NCI-H82 (cell line): ENCODE measurements around the gene RIBC2.

Experiments used
- DNase-seq: peaks from one replicate; lab custom pipeline; 2025; lab: John Stamatoyannopoulos, UW

RIBC2 gene

DNA sequence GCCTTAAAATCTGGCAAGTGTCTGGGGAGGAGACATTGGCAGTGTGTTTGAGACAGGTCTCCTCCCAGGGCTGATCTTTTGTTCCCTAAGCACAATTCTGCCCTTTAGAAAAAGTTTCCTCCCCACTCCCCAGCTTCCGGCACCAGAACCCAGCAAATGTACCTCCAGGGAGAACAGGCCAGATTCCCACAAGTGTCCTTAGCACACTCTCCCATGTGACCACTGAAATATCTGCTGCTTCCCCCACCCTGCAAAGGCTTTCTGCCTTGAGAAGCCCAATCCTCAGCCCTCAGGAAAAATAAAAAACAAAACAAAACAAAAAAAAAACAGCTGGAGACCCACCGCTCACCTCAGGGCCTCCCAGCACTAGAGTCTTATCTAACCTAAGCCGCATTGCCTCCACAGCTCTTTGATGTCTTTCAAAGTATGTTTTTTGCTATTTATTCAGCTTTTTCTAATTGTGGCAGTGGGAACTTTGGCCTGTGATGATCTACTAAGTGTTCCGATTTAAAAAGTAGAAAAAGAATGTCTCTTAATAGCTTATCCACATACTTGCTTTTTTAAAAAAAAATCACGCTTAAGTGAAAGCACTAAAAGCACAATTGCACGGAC is 60.2 kb downstream of the RIBC2 start:
- no peak for DNase-seq

DNA sequence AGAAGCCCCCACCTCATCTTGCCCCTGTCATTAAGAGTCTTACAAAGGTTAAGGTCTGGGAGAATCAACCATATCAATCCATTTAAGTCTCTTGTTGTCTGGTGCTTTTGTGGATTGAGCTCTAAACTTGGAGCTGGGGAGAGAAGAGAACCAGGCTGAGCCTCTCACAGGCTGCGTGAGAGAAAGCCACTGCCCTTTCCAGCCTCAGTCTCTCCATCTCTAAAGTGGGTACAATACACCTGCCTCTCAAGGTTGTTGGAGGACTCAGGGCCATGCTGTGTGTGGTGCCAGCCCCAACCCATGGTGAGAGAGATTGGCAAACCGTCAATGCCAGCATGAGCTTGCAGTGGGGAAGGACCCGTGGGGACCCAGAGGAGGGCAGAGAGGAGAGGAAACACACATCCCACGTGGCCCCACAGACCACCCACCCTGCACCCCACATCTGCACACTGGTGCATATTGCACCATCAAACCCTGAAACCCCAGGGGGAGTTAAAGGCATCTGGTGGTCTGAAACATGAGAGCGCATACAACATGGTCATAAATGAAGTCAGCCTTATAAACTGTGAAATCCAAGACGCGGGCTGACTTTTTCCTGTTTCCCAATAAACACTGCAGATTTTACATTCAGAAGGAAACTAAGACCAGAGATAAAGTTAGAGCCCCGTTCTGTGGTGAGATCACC is 61.7 kb downstream of the RIBC2 start:
- no peak for DNase-seq

DNA sequence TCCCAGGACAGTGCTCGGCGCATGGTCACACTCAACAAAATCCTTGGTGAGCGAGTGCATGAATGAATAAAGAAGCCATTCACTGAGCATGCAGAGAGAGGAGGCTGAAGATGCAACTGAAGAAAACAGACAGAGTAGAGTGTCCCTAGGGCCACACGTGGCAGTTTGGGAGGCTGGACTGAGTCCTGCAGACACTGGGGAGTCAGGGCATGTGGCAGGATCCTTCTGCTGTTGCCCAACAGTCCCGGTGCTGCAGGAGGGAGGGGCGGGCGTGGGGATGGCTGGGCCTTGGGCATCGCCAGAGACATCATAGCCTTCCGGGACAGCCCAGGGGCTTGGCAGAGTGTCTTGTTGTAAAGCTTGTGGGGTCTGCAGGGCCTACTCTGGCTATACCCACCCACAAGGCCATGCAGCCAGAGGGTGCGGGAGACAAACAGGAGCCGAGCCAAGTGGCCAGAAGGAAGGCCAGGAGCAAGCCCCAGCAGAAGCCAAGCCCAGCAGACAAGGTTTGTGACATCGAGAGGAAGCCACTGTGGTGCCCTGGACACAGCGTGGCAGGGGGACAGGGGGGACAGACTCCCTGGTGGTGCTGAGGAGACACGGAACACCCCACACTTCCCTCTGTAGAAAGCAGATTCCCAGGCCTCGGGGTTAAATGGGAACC is 62.5 kb downstream of the RIBC2 start:
- DNase-seq: no peak

DNA sequence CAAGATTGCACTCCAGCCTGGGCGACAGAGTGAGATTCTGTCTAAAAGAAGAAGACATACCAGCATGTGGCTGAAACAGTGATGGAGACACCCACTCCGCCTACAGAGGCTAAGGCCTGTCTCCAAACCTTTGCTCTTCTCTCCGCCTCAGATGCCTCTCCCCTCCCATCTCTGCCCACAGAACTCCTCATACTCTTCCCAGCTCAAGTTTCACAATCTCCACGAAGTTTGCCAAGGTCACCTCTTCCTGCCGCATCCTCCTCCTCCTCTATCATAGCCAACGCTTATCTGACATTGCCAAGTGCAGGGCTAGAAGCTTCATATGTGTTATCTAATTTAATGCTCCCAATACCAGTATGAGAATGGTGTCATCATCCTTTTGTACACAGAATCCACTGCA is 63.3 kb downstream of the RIBC2 start:
- no peak for DNase-seq

DNA sequence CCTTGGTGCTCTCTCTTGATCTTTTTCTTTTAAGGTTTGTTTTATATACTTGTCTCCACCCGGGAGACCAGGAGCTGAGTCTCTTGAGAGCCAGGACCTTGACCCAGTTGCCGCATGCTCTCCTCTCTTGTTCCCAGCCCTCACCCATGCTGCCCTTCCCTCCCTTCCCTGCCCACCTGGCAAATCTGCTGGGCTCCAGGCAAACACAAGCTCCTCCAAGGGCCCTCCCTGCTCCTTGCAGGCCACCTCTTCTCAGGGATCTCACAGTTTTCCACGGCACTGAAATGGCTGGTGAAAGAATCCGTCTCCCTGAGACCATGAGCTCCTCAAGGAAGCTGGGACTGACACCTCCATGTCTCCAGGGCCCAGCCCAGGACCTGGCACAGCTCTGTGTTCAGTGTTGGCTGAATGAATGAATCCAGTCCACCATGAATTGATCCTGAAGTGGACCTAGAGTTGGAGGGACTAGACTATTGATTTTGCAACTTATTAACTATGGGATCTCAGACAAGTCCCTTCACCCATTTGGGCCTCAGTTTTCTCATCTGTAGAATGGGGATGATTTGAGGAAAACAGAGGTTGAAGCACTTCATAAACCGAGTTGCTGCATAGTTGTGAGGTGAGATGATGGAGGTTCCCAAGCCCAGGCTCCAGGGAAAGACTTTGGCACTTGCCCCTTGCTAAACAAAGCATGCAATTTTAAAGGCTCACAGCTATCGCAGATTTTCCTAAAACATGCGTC is 64.0 kb downstream of the RIBC2 start:
- no peak for DNase-seq

DNA sequence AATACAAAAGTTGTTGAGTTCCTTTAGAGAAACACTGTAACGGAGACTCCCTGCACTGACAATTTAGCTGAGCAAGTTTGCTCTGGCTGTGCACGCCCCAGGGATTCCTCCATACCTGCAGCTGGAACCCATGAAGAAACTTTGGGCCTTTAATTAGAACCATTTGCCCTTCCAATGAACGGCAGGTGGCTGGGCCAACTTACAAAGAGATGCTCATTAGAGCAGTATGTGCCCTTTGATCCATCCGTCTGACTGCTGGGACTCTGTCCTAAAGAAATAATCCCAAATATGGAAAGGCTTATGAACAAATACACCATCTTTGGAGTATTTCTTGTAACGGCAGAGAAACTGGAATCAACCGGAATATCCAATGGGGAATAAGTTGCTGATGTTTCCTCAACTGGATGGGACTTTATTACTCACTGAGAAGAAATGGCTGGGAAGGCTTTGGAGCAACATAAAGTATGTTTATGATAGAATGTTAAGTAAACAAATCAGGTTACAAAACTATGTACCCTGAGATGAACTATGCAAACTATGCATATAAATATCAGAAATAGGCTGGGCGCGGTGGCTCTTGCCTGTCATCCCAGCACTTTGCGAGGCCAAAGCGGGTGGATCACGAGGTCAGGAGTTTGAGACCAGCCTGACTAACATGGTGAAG is 64.7 kb downstream of the RIBC2 start:
- DNase-seq: no peak

DNA sequence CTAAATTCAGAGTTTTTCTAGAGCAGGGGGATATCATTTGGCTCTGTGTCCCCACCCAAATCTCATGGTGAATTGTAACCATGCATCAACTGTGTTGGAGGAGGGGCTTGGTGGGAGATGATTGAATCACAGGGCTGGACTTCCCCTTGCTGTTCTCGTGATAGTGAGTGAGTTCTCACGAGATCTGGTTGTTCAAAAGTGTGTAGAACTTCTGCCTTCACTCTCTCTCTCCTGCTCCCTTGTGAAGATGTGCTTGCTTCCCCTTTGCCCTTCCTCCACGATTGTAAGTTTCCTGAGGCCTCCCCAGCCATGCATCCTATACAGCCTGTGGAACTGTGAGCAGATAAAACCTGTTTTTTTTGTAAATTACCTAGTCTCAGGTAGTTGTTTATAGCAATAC is 67.2 kb downstream of the RIBC2 start:
- no peak for DNase-seq

DNA sequence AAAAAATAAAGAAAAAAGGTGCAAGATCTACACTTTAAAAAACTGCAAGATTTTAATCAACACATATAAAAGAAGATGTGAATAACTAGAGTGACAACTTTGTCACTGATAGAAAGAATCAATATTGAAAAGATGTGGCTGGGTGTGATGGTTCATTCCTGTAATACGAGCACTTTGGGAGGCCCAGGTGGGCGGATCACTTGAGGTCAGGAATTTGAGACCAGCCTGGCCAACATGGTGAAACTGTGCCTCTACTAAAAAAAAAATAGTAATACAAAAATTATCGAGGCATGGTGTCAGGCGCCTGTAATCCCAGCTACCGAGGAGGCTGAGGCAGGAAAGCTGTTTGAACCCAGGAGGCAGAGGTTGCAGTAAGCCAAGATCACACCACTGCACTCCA is 68.2 kb downstream of the RIBC2 start:
- no peak for DNase-seq
